HG03135 (cell line): ENCODE data around the gene NDC80.
"Not testable (repeated sequence)": the region's sequence is repeated elsewhere in the genome, so short reads cannot be mapped to it uniquely, and the experiment has no call there.

ENCODE experiments used
- ATAC-seq: cut with Tn5 transposase; IDR thresholded peaks from one replicate; pipeline ENCODE4 v1.9.1; 2021; ENCODE audit warnings: mild to moderate bottlenecking, moderate library complexity; ENCODE audit not compliant: unreplicated experiment

Gene NDC80

GRCh38 chr18:2618009-2618408 lies 46.7 kb downstream of the NDC80 start:
- no peak for ATAC-seq

GRCh38 chr18:2625217-2625616 lies 53.9 kb downstream of the NDC80 start:
- no peak for ATAC-seq

- no peak for ATAC-seq
Observed at GRCh38 chr18:2627821-2628276, 56.5 kb downstream of the NDC80 start.

GRCh38 chr18:2629003-2629402 lies 57.6 kb downstream of the NDC80 start:
- no peak for ATAC-seq

GRCh38 chr18:2635586-2635985 lies 64.2 kb downstream of the NDC80 start:
- no peak for ATAC-seq

GRCh38 chr18:2636126-2636631 lies 64.8 kb downstream of the NDC80 start:
- peak; percentile 21 for ATAC-seq

- ATAC-seq, result peak; percentile 81
Observed at GRCh38 chr18:2641638-2642037, 70.3 kb downstream of the NDC80 start.

GRCh38 chr18:2642771-2643170 lies 71.4 kb downstream of the NDC80 start:
- ATAC-seq, result no peak

GRCh38 chr18:2644535-2644934 lies 73.2 kb downstream of the NDC80 start:
- ATAC-seq, result no peak

- ATAC-seq, result no peak
Observed at GRCh38 chr18:2651981-2652380, 80.6 kb downstream of the NDC80 start.

GRCh38 chr18:2653467-2653866 lies 82.1 kb downstream of the NDC80 start:
- no peak for ATAC-seq

- ATAC-seq, result no peak
Observed at GRCh38 chr18:2654169-2654927, 83.0 kb downstream of the NDC80 start.

- ATAC-seq, result peak; percentile 26
Observed at GRCh38 chr18:2654928-2655177, 83.5 kb downstream of the NDC80 start.

GRCh38 chr18:2655178-2655953 lies 84.0 kb downstream of the NDC80 start, which contains the start of gene SMCHD1:
Gene SMCHD1, plus strand, starts transcription at chr18:2655726. Its CDS starts 350 bp downstream, at chr18:2656076.
- peak; percentile 65 for ATAC-seq

GRCh38 chr18:2655954-2656236 lies 84.5 kb downstream of the NDC80 start:
- ATAC-seq, result peak; percentile 30

- ATAC-seq, result peak; percentile 18
Observed at GRCh38 chr18:2656237-2656980, 85.1 kb downstream of the NDC80 start.

- no peak for ATAC-seq
Observed at GRCh38 chr18:2656981-2657512, 85.7 kb downstream of the NDC80 start.

- ATAC-seq, result no peak
Observed at GRCh38 chr18:2657788-2658458, 86.6 kb downstream of the NDC80 start.

- ATAC-seq, result not testable (repeated sequence)
Observed at GRCh38 chr18:2660849-2661248, 89.5 kb downstream of the NDC80 start.

GRCh38 chr18:2662288-2662687 lies 90.9 kb downstream of the NDC80 start:
- ATAC-seq, result not testable (repeated sequence)

GRCh38 chr18:2662990-2663389 lies 91.6 kb downstream of the NDC80 start:
- no peak for ATAC-seq
